ENCODE results near the gene TYK2.

DNA sequence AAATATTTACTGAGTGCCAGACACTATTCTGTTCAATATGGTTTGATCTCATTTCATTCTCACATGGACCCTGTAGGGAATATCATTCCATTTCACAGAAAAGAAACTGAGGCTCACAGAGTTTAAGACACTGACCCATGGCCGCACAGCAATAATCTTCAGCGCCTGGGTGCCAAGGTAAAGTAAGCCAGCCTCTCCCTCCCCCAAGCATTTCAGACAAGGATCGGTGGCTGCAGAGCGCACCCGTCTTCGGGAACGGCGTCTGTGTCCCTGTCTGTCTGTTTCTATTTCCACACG lies 35.7 kb upstream of the TYK2 start:
- TF ChIP-seq, protein P1, sequence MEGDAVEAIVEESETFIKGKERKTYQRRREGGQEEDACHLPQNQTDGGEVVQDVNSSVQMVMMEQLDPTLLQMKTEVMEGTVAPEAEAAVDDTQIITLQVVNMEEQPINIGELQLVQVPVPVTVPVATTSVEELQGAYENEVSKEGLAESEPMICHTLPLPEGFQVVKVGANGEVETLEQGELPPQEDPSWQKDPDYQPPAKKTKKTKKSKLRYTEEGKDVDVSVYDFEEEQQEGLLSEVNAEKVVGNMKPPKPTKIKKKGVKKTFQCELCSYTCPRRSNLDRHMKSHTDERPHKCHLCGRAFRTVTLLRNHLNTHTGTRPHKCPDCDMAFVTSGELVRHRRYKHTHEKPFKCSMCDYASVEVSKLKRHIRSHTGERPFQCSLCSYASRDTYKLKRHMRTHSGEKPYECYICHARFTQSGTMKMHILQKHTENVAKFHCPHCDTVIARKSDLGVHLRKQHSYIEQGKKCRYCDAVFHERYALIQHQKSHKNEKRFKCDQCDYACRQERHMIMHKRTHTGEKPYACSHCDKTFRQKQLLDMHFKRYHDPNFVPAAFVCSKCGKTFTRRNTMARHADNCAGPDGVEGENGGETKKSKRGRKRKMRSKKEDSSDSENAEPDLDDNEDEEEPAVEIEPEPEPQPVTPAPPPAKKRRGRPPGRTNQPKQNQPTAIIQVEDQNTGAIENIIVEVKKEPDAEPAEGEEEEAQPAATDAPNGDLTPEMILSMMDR (IDR thresholded peaks at IDR 0.05): no peak
- no peak for TF ChIP-seq POLR2A (IDR thresholded peaks at IDR 0.05)
